ENCODE results near the gene ELMOD1.

DNA sequence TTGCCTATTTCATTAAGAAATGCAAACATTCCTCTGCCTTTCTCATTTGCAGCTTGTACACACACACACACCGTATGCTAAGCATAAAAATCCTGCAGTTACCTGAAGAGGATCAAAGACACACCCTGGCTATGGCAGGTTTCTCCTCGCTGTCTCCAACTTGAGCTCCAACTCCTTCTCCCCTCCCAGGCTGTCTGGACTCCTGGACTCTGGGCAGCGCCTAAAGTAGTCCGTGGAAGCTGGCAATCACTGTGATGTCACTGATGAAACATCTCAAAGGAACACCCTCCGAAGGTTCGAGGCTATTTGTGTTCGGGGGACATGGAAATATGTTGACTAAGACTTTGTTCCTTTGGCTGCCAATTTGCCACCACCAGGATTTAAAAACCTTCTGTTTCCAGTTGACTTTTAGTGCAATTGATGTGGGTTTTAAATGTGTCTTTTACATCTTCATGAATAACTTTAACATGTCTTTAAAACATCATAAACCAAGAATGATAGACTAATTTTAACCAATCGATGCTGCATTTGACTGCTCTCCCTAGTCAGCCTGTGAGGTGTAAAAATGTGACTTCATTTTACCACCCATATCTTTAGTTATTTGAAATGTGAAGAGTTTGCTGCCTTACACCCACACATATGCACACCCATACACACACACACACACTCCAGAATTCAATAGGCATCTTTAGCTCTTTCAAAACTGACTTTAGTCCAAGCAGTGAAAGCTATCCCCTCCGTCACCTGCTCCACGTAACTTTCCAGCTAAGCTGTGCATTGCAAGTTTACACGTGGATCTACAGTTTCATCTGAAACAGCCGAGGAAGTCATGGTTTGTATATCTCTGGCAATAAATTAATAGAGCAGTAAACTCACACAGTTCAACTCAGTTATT, 121.2 kb downstream of the ELMOD1 start, which contains the start of gene SLN:
- TF ChIP-seq, protein P1, sequence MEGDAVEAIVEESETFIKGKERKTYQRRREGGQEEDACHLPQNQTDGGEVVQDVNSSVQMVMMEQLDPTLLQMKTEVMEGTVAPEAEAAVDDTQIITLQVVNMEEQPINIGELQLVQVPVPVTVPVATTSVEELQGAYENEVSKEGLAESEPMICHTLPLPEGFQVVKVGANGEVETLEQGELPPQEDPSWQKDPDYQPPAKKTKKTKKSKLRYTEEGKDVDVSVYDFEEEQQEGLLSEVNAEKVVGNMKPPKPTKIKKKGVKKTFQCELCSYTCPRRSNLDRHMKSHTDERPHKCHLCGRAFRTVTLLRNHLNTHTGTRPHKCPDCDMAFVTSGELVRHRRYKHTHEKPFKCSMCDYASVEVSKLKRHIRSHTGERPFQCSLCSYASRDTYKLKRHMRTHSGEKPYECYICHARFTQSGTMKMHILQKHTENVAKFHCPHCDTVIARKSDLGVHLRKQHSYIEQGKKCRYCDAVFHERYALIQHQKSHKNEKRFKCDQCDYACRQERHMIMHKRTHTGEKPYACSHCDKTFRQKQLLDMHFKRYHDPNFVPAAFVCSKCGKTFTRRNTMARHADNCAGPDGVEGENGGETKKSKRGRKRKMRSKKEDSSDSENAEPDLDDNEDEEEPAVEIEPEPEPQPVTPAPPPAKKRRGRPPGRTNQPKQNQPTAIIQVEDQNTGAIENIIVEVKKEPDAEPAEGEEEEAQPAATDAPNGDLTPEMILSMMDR (IDR thresholded peaks at IDR 0.05; ENCODE audit: low read depth, low read length) = no peak
- no peak for TF ChIP-seq EZH2phosphoT487 (IDR thresholded peaks at IDR 0.05; ENCODE audit: low read depth)

Measured in OCI-LY3 (cell line).